IMR-90 (cell line): Measurements from ENCODE around the gene BRIP1. TPM values are rescaled to one million over a fixed set of nuclear protein-coding genes. Genes with fewer than 3 reads are reported as not detected.

ENCODE experiments used
- ATAC-seq: fragments of 200-7000 bp; cut with Tn5 transposase; 2 replicates; pipeline ENCODE4 v1.9.1; 2020; ENCODE audit warnings: low read depth, mild to moderate bottlenecking, moderate library complexity
- BruUV-seq: library from RNA; stranded (reverse); fragments of 400-500 nt; replicated peaks from 2 replicates; lab custom pipeline; 2021; lab: Mats Ljungman, UMichigan
- CTCF ChIA-PET: fragments of 300-600 bp; formaldehyde crosslinking; extraction: SDS; loops from one replicate; lab custom pipeline; 2021; ENCODE audit warnings: antibody characterized with exemption; lab: Yijun Ruan, JAX
- POLR2A ChIA-PET: fragments of 300-600 bp; sonication (Branson Sonifier 250); formaldehyde crosslinking; loops from one replicate; lab custom pipeline; 2022; ENCODE audit warnings: antibody characterized with exemption; ENCODE audit not compliant: unreplicated experiment; lab: Charles Lee
- DNase-seq: peaks from one replicate; pipeline ENCODE4 v3.0.0; 2013
- H2AFZ ChIP-seq: replicated peaks from 2 replicates; pipeline ENCODE3; 2013; ENCODE audit warnings: low read length, mild to moderate bottlenecking; ENCODE audit not compliant: poor library complexity
- H2AK5ac ChIP-seq: 2 replicates; pipeline ENCODE4 v1.6.1; 2013; ENCODE audit warnings: low read depth, low read length, inconsistent platforms
- H2AK9ac ChIP-seq: replicated peaks from 2 replicates; pipeline ENCODE3; 2013; ENCODE audit warnings: mild to moderate bottlenecking, low read depth, low read length, moderate library complexity; ENCODE audit not compliant: poor library complexity
- H2BK120ac ChIP-seq: 2 replicates; pipeline ENCODE4 v1.6.1; 2013; ENCODE audit warnings: low read depth, low read length, inconsistent platforms
- H2BK15ac ChIP-seq: 3 replicates; pipeline ENCODE4 v1.6.1; 2013; ENCODE audit warnings: low read depth, low read length, inconsistent platforms
- H2BK20ac ChIP-seq: 2 replicates; pipeline ENCODE4 v1.6.1; 2013; ENCODE audit warnings: low read depth, mild to moderate bottlenecking, inconsistent platforms, low read length, moderate library complexity
- H2BK5ac ChIP-seq: 2 replicates; pipeline ENCODE4 v1.6.1; 2013; ENCODE audit warnings: mild to moderate bottlenecking, low read depth, low read length, inconsistent platforms; ENCODE audit not compliant: poor library complexity, severe bottlenecking
- H3K14ac ChIP-seq: replicated peaks from 2 replicates; pipeline ENCODE4 v1.6.1; 2013; ENCODE audit warnings: low read depth, low read length, inconsistent platforms
- H3K18ac ChIP-seq: 2 replicates; pipeline ENCODE4 v1.6.1; 2013; ENCODE audit warnings: low read depth, low read length, control low read depth
- H3K23ac ChIP-seq: 2 replicates; pipeline ENCODE4 v1.6.1; 2013; ENCODE audit warnings: low read depth, low read length, inconsistent platforms
- H3K27ac ChIP-seq: 2 replicates; pipeline ENCODE4 v1.5.1; 2013; ENCODE audit warnings: mild to moderate bottlenecking, control low read depth, low read length; ENCODE audit not compliant: insufficient read depth
- H3K27me3 ChIP-seq: 2 replicates; pipeline ENCODE4 v1.6.1; 2013; ENCODE audit warnings: low read length; ENCODE audit not compliant: control insufficient read depth, insufficient read depth
- H3K36me3 ChIP-seq: 2 replicates; pipeline ENCODE4 v1.6.1; 2013; ENCODE audit warnings: low read length, mixed read lengths; ENCODE audit not compliant: control insufficient read depth, insufficient read depth
- H3K4ac ChIP-seq: 2 replicates; pipeline ENCODE4 v1.6.1; 2013; ENCODE audit warnings: low read depth, low read length, inconsistent platforms
- H3K4me1 ChIP-seq: 2 replicates; pipeline ENCODE4 v1.6.1; 2013; ENCODE audit warnings: low read length, mixed read lengths; ENCODE audit not compliant: control insufficient read depth, insufficient read depth
- H3K4me2 ChIP-seq: 2 replicates; pipeline ENCODE4 v1.6.1; 2013; ENCODE audit warnings: low read depth, mild to moderate bottlenecking, control low read depth, low read length, moderate library complexity
- H3K4me3 ChIP-seq: 2 replicates; pipeline ENCODE4 v1.5.1; 2013; ENCODE audit warnings: low read depth, mild to moderate bottlenecking, control low read depth, low read length, moderate library complexity; ENCODE audit not compliant: insufficient read depth
- H3K56ac ChIP-seq: 2 replicates; pipeline ENCODE4 v1.6.1; 2013; ENCODE audit warnings: low read length, inconsistent platforms; ENCODE audit not compliant: insufficient read depth; ENCODE audit errors: extremely low read depth
- H3K79me1 ChIP-seq, 2 experiments: 2 replicates each; pipeline ENCODE4 v1.6.1; 2013; ENCODE audit warnings: low read length in 2 of 2, inconsistent platforms in 1 of 2, low read depth in 1 of 2
- H3K9ac ChIP-seq: 2 replicates; pipeline ENCODE4 v1.6.1; 2013; ENCODE audit warnings: low read depth, low read length, control low read depth
- H3K9me1 ChIP-seq: 2 replicates; pipeline ENCODE4 v1.6.1; 2013; ENCODE audit warnings: low read length, inconsistent platforms; ENCODE audit not compliant: insufficient read depth
- H3K9me3 ChIP-seq: 2 replicates; pipeline ENCODE4 v1.6.1; 2013; ENCODE audit warnings: low read length; ENCODE audit not compliant: control insufficient read depth, insufficient read depth
- H4K20me1 ChIP-seq: 2 replicates; pipeline ENCODE4 v1.6.1; 2013; ENCODE audit warnings: low read length, inconsistent platforms; ENCODE audit not compliant: insufficient read depth
- H4K5ac ChIP-seq: 2 replicates; pipeline ENCODE4 v1.6.1; 2013; ENCODE audit warnings: mild to moderate bottlenecking, low read depth, low read length, control low read depth
- H4K8ac ChIP-seq, 2 experiments: 2 replicates each; pipeline ENCODE4 v1.6.1; 2013; ENCODE audit warnings: low read depth in 2 of 2, low read length in 2 of 2, control low read depth in 1 of 2, inconsistent platforms in 1 of 2
- H4K91ac ChIP-seq: 2 replicates; pipeline ENCODE4 v1.6.1; 2013; ENCODE audit warnings: low read depth, low read length, inconsistent platforms; ENCODE audit not compliant: insufficient read depth
- FOS ChIP-seq: fragments of 150-350 bp; IDR thresholded peaks from 2 replicates; pipeline ENCODE4 v1.6.1; 2016; ENCODE audit warnings: low read depth, low read length
- MAFK ChIP-seq: IDR thresholded peaks from 2 replicates; pipeline ENCODE4 v1.6.1; 2012; ENCODE audit warnings: low read depth, low read length, improper control_type of control experiment
- MAZ ChIP-seq: IDR thresholded peaks from 2 replicates; pipeline ENCODE4 v1.6.1; 2012; ENCODE audit warnings: low read depth, mild to moderate bottlenecking, low read length, improper control_type of control experiment, moderate library complexity, borderline replicate concordance
- MXI1 ChIP-seq: IDR thresholded peaks from 2 replicates; pipeline ENCODE4 v1.6.1; 2012; ENCODE audit warnings: low read depth, mild to moderate bottlenecking, low read length, moderate library complexity, borderline replicate concordance
- POLR2A ChIP-seq: IDR thresholded peaks from 2 replicates; pipeline ENCODE4 v1.6.1; 2012; ENCODE audit warnings: mild to moderate bottlenecking, low read depth, low read length
- RAD21 ChIP-seq: IDR thresholded peaks from 2 replicates; pipeline ENCODE4 v1.6.1; 2012; ENCODE audit warnings: low read length, improper control_type of control experiment
- RCOR1 ChIP-seq: IDR thresholded peaks from 2 replicates; pipeline ENCODE4 v1.6.1; 2012; ENCODE audit warnings: mild to moderate bottlenecking, low read length, improper control_type of control experiment; ENCODE audit not compliant: insufficient replicate concordance
- SMC3 ChIP-seq: fragments of 150-350 bp; IDR thresholded peaks from 2 replicates; pipeline ENCODE4 v1.6.1; 2016; ENCODE audit warnings: low read depth, mild to moderate bottlenecking, antibody characterized with exemption, low read length, moderate library complexity
- WGBS, 2 experiments: methylation state at CpG; one replicate each; pipeline versions ENCODE4 v1.1.5 to v1.1.7; 2013; ENCODE audit warnings: missing lambda C conversion rate in 2 of 2; ENCODE audit not compliant: insufficient read length in 1 of 2; ENCODE audit errors: extremely low coverage in 2 of 2; 5-methylcytosine and 5-hydroxymethylcytosine counted together
- dilution Hi-C: fragments of 300-500 bp; cut with HindIII; formaldehyde crosslinking; loops from one replicate; pipeline ENCODE4 v1.14.3; 2018; ENCODE audit warnings: low sequenced_read_pairs; ENCODE audit not compliant: unreplicated experiment
- in situ Hi-C: fragments of 300-500 bp; cut with MboI; formaldehyde crosslinking; loops from 3 replicates; pipeline ENCODE4 v1.14.3; 2019; ENCODE audit warnings: low sequenced_read_pairs, inconsistent platforms, mixed read lengths
- intact Hi-C: fragments of 100-400 bp; cut with micrococcal nuclease; formaldehyde crosslinking; loops from 2 replicates; pipeline ENCODE4 v1.10.0; 2022
- polyA plus RNA-seq, 3 experiments: library from polyadenylated mRNA; depleted of rRNA; stranded (reverse); fragments of >200 nt; gene quantifications; 2 replicates each; pipeline ENCODE4 v1.2.3, GENCODE V29; 2012; ENCODE audit warnings: low replicate concordance in 1 of 3
- total RNA-seq: library from RNA; depleted of rRNA; stranded (reverse); fragments of >200 nt; gene quantifications from 2 replicates; pipeline ENCODE4 v1.2.3, GENCODE V29; 2012
- TF ChIP-seq, protein P1 (sequence below): conservative IDR thresholded peaks from 2 replicates; pipeline ENCODE4 v1.5.1; 2012; ENCODE audit warnings: mild to moderate bottlenecking, low read depth, low read length, improper control_type of control experiment
- TF ChIP-seq, protein P2 (sequence below): fragments of 150-350 bp; IDR thresholded peaks from 2 replicates; pipeline ENCODE4 v1.6.1; 2017; ENCODE audit warnings: mild to moderate bottlenecking, antibody characterized with exemption, low read length, low read depth

BRIP1 gene
- total and polyA plus RNA-seq, 2 of the 4 experiments (the other 2 are of a cell fraction), result 6.1 to 19.7 TPM

DNA sequence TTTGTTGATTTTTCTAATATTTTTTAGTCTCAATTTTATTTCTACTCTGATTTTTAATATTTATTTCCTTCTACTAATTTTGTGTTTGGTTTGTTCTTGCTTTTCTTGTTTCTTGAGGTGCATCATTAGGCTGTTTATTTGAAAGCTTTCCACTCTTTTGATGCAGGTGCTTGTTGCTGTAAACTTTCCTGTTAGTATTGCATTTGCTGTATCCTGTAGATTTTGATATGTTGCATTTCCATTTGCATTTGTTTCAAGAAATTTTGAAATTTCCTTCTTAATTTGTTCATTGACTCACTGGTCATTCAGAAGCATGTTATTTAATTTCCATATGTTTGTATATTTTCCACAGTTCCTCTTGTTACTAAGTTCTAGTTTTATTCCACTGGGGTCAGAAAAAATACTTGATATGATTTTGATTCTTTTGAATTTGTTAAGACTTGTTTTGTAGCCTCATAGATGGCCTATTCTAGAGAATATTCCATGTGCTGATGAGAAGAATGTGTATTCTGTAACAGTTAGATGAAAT is 229.3 kb downstream of the BRIP1 start (continued):
- TF ChIP-seq MAZ (no peak), SMC3 (no peak)

DNA sequence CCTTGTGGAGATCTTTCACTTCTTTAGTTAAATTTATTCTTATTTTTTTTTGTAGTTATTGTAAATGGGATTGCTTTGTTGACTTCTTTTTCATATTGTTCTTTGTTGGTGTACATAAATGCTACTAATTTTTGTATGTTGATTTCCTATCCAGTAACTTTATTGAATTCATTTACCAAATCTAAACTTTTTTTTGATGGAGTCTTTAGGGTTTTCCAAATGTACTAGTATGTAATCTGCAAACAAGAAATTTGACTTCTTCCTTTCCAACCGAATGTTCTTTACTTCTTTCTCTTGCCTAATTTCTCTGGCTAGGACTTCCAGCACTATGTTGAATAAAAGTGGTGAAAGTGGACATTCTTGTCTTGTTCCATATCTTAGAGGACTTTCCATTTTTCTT is 230.5 kb downstream of the BRIP1 start:
- Histone ChIP-seq H4K20me1 (no peaks in the 10 kb centered on the region), H2AK5ac (no peak overlapping the region), H2BK5ac (no peak overlapping the region), H3K4ac (no peak overlapping the region), H3K4me3 (no peak overlapping the region), H4K5ac (no peak overlapping the region), H3K56ac (no peak overlapping the region), H3K36me3 (no peaks in the 10 kb centered on the region), H2BK15ac (no peak overlapping the region), H3K23ac (no peak overlapping the region), H2AFZ (no peak overlapping the region), H2AK9ac (no peak overlapping the region), H3K14ac (no peak overlapping the region), H3K27ac (no peak overlapping the region), H3K4me2 (no peak overlapping the region), H2BK120ac (no peak overlapping the region), H3K27me3 (peaks cover 2% of the 10 kb centered on the region; the same call in 1 of the 2 replicates), H4K91ac (no peak overlapping the region), H2BK20ac (no peak overlapping the region), H4K8ac (no peak overlapping the region), H3K18ac (no peak overlapping the region), H3K9ac (no peak overlapping the region), H3K9me3 (peaks cover 3% of the 10 kb centered on the region; the same call in 1 of the 2 replicates), H3K79me1 (no peaks in the 10 kb centered on the region), H3K4me1 (no peaks in the 10 kb centered on the region), H3K9me1 (no peaks in the 10 kb centered on the region)
- ChIA-PET POLR2A (no interaction called here), CTCF (no interaction called here)
- TF ChIP-seq, protein P1, sequence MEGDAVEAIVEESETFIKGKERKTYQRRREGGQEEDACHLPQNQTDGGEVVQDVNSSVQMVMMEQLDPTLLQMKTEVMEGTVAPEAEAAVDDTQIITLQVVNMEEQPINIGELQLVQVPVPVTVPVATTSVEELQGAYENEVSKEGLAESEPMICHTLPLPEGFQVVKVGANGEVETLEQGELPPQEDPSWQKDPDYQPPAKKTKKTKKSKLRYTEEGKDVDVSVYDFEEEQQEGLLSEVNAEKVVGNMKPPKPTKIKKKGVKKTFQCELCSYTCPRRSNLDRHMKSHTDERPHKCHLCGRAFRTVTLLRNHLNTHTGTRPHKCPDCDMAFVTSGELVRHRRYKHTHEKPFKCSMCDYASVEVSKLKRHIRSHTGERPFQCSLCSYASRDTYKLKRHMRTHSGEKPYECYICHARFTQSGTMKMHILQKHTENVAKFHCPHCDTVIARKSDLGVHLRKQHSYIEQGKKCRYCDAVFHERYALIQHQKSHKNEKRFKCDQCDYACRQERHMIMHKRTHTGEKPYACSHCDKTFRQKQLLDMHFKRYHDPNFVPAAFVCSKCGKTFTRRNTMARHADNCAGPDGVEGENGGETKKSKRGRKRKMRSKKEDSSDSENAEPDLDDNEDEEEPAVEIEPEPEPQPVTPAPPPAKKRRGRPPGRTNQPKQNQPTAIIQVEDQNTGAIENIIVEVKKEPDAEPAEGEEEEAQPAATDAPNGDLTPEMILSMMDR, result no peak
- TF ChIP-seq MAFK (no peak), FOS (no peak), RCOR1 (no peak), RAD21 (no peak), SMC3 (no peak), MAZ (no peak), MXI1 (no peak), POLR2A (no peak)
- TF ChIP-seq, protein P2, sequence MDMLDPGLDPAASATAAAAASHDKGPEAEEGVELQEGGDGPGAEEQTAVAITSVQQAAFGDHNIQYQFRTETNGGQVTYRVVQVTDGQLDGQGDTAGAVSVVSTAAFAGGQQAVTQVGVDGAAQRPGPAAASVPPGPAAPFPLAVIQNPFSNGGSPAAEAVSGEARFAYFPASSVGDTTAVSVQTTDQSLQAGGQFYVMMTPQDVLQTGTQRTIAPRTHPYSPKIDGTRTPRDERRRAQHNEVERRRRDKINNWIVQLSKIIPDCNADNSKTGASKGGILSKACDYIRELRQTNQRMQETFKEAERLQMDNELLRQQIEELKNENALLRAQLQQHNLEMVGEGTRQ, result no peak
- intact Hi-C loops, result no loop called here
- WGBS, 2 experiments, result no CpG with 5 or more reads among the region's 1 CpG
- dilution Hi-C loops, result no loop called here
- BruUV-seq, result no TSS peak
- DNase-seq (no peak), ATAC-seq (no peak)
- in situ Hi-C loops, result loop anchor here (25.0 kb wide), 1 partner anchor 429 kb away; the partner anchor contains the start of gene MED13
